ENCODE data around the gene CLDN6. TPM values are rescaled to one million over a fixed set of nuclear protein-coding genes. Genes with fewer than 3 reads are reported as not detected.

Gene CLDN6
- total RNA-seq, 1 donor: not detected

- H3K4me3 ChIP-seq (ENCODE audit: low read depth, low read length): no peak overlapping the region
- TF ChIP-seq CTCF (IDR thresholded peaks at IDR 0.05; ENCODE audit: insufficient read depth, low read depth, low read length): no peak
- DNase-seq (ENCODE audit: low read depth): no peak
Measured at GRCh38 chr16:3012246-3012645, 5.7 kb downstream of the CLDN6 start.

- DNase-seq (ENCODE audit: low read depth): no peak
- H3K4me3 ChIP-seq (ENCODE audit: low read depth, low read length): no peak overlapping the region
- TF ChIP-seq CTCF (IDR thresholded peaks at IDR 0.05; ENCODE audit: insufficient read depth, low read depth, low read length): no peak
Measured at GRCh38 chr16:3010510-3010909, 7.5 kb downstream of the CLDN6 start.

GRCh38 chr16:3009568-3010390 lies 8.2 kb downstream of the CLDN6 start:
- TF ChIP-seq CTCF (IDR thresholded peaks at IDR 0.05; ENCODE audit: insufficient read depth, low read depth, low read length): no peak
- H3K4me3 ChIP-seq (ENCODE audit: low read depth, low read length): no peak overlapping the region
- DNase-seq (ENCODE audit: low read depth): no peak

- no peak for DNase-seq (ENCODE audit: low read depth)
- no peak overlapping the region for H3K4me3 ChIP-seq (ENCODE audit: low read depth, low read length)
- no peak for TF ChIP-seq CTCF (IDR thresholded peaks at IDR 0.05; ENCODE audit: insufficient read depth, low read depth, low read length)
Measured at GRCh38 chr16:3008690-3009037, 9.3 kb downstream of the CLDN6 start.

- no peak for TF ChIP-seq CTCF (IDR thresholded peaks at IDR 0.05; ENCODE audit: insufficient read depth, low read depth, low read length)
- no peak for DNase-seq (ENCODE audit: low read depth)
- H3K4me3 ChIP-seq (ENCODE audit: low read depth, low read length): no peak overlapping the region
Measured at GRCh38 chr16:3007957-3008689, 9.9 kb downstream of the CLDN6 start.

- no peak overlapping the region for H3K4me3 ChIP-seq (ENCODE audit: low read depth, low read length)
- DNase-seq (ENCODE audit: low read depth): no peak
- TF ChIP-seq CTCF (IDR thresholded peaks at IDR 0.05; ENCODE audit: insufficient read depth, low read depth, low read length): no peak
Measured at GRCh38 chr16:3007059-3007956, 10.7 kb downstream of the CLDN6 start.

Measured in fibroblast of villous mesenchyme (primary cell).